NCI-H1436 (cell line): ENCODE measurements around the gene SCD5.

Experiments used
- DNase-seq: peaks from one replicate; lab custom pipeline; 2025; lab: John Stamatoyannopoulos, UW

Gene SCD5

DNA sequence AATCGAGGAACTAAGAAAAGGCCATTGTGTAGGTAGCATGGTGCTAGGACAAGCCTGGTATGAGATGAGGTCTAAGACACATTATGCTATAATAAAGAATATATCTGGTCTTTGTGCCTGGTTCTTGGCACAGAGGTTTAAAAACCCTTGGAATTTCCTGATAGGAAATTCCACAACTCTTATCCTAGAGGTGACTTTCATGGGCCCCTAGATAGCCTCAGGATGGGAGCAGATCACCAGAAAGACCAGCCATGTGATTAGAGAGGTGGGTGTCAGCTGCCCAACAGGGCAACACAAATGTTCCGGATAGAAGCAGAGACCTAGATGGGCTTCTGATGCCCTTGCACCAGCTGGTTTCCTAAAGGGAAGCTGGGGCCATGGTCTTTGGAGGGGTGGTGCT lies 107.2 kb downstream of the SCD5 start:
- DNase-seq: no peak

DNA sequence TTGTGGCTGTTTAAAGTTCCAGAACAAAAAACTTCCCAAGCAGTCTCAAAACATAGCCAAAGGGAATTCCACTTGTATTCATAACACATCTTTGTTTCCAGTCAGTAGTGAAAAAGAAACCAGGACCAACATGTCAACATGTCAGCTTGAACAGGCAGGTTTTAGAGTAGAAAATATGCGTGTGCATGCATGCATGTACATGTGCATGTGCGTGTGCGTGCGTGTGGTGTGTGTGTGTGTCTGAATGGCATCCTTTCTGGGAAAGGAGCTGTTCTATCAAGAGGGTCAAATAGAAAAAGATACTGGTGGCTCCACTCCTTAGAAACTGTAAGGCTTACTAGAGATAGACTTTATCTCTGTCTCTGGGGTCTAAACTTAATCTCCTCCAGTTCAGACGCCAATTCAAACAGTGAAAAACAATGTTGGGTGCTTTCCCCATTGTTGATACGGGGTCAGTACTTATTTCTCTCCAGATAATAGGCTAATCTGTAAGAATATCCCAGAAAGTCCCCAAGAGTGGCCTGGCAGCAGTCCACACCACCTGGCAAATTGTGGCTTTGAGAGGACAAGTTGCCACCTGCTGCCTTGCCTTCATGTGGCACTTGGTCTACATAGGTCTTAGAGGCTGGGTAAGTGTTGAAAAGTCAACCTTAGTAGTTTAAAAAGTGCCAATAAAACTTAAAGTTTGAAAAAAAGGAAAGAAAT lies 110.4 kb downstream of the SCD5 start:
- DNase-seq: no peak

DNA sequence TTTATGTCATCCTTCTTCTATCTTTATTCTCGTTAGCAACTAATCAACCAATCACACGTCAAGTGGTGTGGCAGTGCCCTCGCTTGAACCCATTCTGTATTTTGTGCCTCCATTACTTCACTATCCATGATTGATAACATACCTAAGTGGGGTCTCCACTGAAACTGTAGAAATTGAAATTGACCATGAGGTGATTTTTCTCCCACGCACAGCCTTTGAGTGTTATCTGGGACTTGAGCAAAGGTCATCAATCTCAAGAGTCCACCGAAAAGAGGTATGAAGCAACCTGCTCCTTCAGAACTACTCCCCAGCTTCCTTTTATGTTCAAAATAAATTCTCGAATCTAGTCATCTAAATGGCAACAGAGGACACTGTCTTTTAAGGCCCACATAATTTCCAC lies 111.1 kb downstream of the SCD5 start:
- DNase-seq: no peak

DNA sequence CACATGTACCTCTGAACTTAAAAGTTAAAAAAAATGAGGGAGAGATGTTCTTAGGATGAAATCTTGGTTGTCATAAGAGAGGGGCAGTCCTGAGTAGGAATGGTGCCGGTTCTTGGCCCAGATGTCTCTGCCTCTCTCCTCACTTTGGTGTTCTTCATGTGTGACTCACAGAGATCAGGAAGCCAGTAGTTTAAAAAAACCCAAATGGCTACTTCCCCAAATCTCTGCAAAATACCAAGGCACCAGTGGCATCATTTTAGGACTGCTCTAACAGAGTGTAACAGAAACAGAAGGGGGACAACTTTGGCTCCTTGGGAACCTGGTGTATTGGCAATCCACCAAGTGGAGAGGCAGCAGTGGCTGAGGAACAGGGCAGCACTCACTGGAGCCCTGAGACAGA lies 116.8 kb downstream of the SCD5 start:
- no peak for DNase-seq

DNA sequence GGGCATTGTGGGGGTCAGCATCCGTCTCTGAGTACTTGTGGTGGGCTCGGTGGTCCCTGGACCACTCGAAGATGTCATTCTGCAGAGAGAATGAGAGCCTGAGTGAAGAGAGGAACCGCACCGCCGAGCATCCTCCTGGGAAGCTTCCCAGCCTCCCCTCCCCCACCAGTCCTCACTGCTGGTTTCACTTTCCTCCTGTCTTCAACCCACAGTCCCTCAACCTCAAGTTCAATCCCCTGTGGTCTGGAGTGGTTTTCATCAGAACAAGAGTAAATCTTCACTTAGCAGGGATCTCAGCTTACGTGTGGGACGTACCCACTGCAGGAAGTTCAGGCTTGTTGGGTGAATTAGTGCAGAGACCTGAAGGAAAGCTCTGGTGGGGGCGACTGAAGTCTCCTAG lies 117.8 kb downstream of the SCD5 start:
- no peak for DNase-seq

DNA sequence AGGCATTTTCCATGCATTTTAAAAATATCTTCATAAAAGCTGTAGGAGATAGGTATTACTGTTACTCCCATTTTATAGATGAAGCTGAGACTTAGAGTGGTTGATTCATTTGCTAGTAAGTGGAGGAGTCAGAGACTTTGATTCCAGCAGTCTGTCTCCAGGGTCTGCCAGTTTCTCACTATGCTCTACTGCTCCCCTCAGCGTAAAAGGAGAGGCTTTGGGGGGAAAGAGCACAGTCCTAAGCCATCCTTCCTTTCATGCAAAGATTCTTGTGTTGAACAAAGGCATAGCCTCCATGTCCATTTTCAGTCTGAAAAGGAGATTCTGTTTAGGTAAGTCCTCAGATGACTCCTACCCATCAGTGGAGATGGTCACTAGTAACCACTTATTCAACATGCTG lies 119.1 kb downstream of the SCD5 start:
- DNase-seq: no peak

DNA sequence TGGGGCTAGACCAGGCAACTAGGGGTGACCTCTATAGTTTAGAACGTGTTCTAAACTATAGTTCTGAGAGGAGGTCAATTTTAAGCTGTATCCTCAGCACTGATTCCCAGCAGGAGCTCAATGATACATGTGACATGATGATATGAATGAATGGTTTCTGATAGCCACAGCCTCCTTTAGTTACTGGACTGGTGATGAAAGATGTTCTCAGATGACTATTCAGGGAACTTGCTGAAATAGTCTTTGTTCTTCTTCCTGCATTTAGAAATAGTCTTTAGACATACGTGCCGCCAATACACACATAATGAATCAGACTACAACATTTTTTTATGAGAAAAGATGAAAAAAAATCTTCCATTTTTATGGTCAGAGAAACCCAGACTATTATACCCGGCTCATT lies 120.5 kb downstream of the SCD5 start:
- DNase-seq: no peak

DNA sequence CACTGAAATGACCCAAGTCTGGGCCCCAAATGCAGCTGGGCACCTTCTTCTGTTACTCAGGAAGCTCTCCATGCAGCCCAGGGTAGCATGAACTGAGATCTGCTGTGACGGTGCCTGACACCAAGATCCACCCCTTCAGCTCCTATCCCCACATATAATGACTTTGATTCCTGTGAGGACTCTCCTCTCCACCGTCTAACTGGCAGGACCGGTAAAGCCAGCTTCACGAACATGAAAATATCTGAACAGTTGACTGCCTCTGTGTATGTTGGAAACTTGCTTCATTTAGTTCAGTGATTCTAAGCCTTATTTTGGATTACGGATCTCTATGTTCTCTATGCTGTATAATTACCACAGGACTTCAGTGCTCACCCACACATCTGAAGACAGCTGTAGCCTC lies 121.3 kb downstream of the SCD5 start:
- DNase-seq: no peak

DNA sequence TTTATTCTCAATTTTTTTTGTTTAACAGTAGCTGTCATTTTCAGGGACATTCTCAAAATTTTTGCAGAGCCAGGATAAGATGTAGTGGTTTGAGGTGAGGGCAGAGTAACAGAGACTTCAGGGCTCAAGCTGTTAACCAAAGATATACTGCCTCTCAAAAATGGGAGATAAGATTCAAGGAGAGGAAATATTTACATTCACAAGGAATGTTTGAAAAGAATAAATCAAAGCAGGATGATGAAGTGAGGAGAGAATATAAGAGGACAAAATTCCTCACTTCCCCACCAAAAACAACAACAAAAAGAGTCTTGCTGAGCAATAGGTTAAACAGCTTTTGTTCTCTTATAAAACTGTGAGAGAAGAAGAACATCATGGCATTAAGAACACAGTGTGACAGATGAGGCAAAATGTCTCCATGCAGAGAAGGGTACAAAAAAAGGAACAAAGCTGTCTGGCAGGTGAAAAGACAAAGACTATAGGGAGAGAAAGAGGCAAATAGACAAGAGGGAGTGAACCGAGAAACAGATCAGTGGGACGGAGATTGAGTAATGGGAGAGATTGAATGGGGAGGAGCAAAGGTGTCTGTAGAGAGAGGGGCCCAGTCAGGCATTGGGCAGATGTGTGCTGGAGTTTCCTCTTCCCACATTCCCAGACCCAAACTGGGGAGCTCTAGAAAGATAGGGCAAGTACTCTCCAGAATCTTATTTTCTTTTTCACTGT lies 130.7 kb downstream of the SCD5 start:
- DNase-seq: no peak

DNA sequence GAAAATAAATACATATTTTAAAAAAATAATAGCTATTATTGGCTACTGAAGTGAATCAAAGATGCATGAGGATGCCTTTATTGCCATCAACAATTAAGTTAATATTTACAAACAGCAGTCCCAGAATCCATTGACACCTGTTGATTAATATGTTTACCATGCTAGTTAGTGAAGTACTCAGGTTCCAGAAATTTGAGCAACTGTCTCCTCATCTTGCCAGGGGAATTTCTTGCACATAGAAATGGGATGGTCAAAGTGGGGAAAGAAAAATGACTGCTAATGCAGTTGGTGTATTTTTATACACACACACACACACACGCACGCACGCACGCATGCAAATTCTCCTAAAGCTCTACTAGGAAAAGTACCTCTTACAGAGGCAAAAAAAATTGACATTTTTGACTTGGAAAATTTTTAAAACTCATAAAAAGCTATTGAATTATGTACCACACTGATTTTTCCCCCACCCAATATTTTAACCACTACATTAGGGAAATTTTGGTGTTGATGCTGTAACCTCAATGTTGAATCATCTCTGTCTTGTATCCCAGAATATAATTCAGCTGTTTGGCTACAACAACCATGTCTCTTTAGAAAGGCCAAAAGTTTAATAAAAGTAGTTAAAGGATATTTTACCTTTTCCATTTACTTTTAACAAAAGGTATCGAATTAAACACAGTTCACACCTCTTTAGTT lies 131.5 kb downstream of the SCD5 start:
- DNase-seq: no peak

DNA sequence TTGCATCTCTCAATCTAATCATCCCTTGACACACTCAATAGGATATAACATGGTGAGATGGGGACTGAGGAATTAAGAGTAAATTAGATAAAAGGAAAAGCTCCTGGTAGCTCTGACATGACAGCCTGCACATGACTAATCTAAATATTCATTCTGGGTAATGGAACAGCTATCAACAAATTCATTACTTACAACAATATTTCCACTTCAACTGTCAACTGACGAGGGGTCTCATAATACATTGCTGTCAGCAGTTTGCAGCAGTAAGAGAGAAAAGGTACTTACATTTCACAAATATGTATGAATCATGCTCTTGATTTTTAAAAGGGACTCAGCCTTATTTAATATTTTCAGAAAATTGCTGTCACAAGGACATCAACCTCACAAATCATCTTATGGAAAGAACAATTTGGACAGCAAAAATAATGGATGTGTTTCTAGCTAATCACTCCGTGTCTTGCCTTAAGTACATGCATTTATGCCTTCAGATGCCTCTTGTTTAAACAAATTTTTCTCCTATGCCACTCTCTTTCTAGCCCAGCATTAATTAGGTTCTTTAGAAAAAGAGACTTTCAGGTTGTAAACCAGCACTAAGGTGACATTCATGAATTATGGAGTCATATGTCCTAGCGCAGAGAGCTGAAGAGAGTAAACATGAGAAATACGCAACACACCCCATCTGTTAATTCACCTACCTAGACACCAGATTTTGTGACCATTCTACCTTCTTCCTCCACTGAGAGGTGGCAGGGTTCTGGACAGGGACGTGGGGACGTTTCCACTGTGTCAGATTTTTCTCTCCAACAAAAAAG lies 137.2 kb downstream of the SCD5 start:
- DNase-seq: peak; percentile 94

DNA sequence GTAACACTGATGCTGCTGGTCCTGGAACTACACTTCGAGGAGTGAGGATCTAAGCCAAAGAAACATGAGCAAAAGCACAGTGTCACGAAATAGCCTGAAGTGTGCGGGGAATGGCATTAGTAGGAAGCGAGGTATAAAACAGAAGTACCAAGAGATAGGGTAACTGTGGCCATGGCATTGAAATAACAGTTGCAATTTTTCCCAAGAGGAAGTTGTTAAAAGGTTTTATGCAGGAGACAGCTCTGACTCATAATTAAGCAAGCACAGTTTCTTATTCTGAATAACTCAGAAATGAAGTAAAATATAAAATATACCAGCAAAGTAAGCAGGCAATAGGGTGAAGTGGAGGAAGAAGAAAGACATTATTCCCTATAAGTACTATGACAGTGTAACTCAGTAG lies 146.5 kb downstream of the SCD5 start:
- no peak for DNase-seq

DNA sequence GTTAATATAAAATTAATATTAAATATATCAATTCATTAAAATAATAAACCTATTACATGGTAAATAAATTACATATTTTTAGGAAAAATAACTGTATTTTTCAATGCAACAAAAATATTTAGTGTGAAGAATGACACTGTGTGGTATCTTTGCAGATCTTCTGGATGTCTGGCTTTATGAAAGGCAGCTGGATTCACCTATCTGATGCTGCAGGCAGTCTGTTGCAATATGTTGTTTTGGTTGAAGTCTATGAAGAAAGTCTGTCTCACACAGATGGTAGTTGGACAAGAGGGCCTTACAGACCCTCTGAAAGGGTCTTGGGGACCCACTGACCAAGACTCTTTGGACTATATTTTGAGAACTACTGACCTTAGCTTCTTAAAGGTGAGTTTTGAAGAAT lies 147.7 kb downstream of the SCD5 start:
- no peak for DNase-seq

DNA sequence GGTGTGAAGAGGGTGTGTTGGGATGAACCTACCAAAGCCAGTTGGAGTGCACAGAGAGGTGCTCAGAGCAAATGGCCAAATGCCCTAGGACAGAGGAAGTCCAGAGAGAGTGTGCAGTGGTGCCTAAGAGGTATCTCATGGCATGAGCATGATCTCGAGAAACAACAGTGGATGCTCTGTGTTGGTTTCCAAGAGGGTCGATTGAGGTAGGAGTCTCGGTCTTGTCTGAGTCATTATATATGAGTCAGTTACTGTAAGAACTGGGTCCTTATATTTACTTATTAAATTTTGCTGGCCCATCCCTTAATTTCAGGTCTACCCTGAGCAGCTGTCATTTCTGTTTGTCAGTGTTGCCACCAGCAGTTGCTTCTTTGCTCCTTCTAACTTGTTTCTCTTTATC lies 150.2 kb downstream of the SCD5 start:
- no peak for DNase-seq

DNA sequence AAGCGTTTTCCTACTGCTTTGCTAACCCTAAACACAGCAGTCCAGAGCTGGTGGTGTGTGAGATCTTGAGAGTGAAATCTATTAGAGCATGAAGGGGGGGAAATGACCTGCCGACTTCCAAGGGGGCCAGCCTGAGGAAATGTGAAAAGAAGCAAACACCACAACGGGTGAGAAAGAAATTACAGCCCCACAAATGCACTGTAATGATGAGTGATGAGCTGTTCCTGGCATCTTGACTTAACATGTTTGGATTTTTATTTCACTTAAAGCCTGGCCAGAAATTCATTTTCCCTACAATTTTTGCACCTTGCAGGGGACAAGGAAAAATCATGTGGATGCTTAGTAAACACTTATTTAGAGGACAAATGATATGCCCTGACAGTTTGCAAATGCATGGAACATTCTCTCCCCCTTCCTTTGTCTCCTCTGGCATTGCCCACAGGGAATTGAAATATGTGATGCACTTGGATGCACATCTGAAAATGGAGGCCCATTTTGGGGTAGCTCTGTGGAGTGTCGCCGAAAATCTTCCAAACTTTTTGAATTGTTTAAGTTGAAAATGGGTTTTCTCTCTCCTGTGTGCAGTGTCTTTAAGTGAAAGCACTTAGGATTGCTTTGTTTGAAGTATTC lies 152.5 kb downstream of the SCD5 start:
- no peak for DNase-seq

DNA sequence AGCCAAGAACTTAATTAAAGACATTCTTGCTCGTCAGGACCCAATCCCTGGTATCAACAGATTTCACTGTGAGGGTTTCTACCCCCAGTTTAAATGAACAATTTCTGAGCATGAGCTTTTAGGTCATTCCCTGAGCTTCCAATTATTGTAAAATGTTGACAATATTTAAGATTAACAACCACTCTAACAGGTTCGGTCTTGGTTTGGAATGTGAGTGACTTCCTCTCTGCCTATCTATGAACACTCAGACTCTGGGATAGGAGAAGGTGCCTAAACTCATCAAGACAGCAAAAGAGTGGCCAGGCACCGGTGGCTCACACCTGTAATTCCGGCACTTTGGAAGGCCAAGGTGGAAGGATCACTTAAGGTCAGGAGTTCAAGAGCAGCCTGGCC lies 153.9 kb downstream of the SCD5 start:
- DNase-seq: no peak

DNA sequence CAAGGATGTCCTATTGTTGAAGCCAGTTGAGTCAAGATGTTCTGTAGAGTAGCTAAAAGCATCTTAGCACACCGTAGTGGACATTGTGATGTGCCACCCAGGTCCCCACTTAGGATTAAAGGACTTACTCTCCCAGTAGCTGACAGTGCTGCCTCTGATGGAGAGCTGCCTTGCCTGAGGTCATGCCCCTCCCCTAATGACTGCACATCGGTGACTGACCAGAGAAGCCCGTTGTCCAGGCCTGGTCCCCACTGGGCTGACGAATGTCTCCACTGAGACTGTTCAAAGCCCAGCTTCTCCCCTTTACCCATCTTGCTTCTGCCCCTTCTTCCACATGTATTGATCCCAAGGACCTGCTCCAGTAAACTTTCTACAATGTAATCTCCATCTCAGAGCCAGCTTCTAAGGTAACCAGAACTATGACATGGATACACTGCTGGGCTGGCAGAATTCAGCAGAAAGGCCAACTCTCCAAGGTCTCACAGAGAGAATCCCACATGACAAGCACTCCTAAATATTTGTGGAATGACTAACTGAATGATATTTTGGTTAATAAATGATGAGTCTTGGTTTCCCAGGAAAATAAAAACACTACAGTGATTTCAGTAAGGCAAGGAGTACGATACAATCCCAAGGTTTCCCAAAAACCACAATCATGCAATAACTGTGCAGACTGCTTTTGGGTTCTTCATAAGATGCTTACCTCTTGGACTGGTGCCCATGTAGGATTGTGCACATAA lies 154.4 kb downstream of the SCD5 start:
- no peak for DNase-seq

DNA sequence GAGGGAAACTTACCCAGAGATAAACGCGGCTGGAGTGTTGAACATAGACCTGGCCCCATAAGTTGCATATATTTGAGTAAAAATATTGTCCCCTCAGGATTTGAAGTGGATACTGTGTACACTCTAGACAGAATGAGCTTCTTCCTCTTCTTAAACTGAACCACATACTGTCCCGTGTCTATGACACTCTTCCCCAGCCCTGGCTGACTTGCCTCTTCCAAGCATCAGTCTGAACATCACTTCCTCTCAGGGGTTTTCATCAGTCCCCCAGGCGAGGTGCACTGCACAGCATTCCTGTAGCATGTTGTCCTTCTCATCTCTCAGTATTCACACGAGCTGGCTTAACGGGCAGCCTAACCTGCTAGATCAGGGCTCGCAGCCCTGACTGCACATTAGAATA lies 156.3 kb downstream of the SCD5 start:
- DNase-seq: no peak

DNA sequence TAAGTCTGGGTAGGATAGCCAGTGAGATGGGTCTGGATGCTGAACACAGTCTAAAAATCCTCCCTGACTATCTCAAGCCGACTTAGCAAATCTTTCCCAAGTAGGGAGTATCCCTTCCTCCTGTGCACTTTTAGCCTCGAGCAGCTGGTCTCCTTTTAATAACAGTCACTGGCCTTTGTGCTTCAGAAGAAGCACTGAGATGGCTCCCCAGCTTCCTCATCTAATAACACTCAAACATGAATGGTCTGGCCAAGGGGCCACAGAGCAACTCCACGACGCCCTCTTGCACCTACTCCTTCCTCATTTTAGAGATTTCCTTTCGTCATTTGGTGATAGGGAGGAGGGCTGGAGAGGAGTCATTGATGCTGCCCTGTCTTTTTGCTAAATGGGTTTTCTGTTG lies 158.1 kb downstream of the SCD5 start:
- DNase-seq: no peak

DNA sequence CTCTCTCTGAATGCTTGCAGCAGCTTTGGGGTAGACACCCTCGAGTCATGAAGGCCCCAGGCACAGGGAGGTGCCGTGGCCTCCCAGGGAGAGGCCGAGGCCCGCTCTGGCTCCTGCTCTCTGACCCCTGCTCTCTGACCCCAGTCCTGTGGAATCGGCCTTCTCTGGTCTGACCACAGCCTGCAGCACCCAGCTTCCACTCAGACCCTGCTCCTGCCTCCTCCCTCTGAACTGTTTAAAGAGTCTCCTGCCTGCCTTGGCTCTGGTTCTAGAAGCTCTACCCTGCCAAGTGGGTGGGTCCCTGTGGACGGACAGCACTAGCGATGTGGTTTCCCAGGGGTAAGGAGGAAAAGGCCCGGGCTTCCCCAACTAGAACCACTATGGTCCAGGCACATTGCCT lies 158.6 kb downstream of the SCD5 start:
- DNase-seq: no peak

DNA sequence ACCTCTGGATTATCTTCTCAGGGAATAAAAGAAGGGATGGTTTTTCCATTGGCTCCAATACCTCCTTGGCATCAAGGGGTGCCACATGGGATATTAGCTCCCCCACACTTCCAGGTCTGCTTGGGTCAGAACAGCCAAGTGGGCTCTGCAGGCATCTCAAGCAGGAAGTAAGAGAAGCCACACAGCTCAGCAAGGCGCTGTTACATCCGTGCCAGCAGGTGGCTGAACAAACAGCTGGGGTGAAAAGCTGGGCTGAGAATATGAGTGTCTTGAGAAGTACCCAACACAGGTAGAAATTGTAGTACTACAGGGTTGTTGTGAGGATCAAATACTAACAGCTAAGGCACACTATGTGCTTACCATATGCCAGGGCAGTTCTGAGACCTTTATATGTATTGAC lies 160.1 kb downstream of the SCD5 start:
- DNase-seq: no peak
